Lung (tissue), 12 donors: ENCODE results near the gene VTA1. TPM values are rescaled to one million over a fixed set of nuclear protein-coding genes. Genes with fewer than 3 reads are reported as not detected.

Experiments
- ATAC-seq: fragments of 200-7000 bp; cut with Tn5 transposase; one replicate; pipeline ENCODE4 v1.9.1; 2020; ENCODE audit warnings: moderate number of reproducible peaks; ENCODE audit not compliant: insufficient read depth, low FRiP score
- DNase-seq, 3 donors: peaks; one replicate each; pipeline ENCODE4 v3.0.0-alpha.2; 2013 to 2017
- H3K27ac ChIP-seq, 2 donors: one replicate each; pipeline ENCODE4 v1.5.1; 2013; ENCODE audit warnings: mild to moderate bottlenecking in 2 of 2, moderate library complexity in 2 of 2, control low read depth in 1 of 2, inconsistent platforms in 1 of 2, low read depth in 1 of 2, low read length in 1 of 2
- H3K27me3 ChIP-seq, 3 donors: one replicate each; pipeline ENCODE4 v1.5.1; 2013; ENCODE audit warnings: low read length in 2 of 3; ENCODE audit not compliant: control insufficient read depth in 3 of 3, insufficient read depth in 3 of 3
- H3K36me3 ChIP-seq, 4 donors: one replicate each; pipeline ENCODE4 v1.5.1; 2013; ENCODE audit warnings: low read length in 4 of 4, mild to moderate bottlenecking in 1 of 4, moderate library complexity in 1 of 4; ENCODE audit not compliant: control insufficient read depth in 4 of 4, insufficient read depth in 4 of 4
- H3K4me1 ChIP-seq, 5 donors: one replicate each; pipeline ENCODE4 v1.5.1; 2013; ENCODE audit warnings: low read length in 5 of 5, mild to moderate bottlenecking in 2 of 5, moderate library complexity in 1 of 5; ENCODE audit not compliant: control insufficient read depth in 5 of 5, insufficient read depth in 5 of 5
- H3K4me3 ChIP-seq: one replicate; pipeline ENCODE4 v1.5.1; 2013; ENCODE audit warnings: mild to moderate bottlenecking, control low read depth, moderate library complexity
- H3K9ac ChIP-seq, 2 donors: one replicate each; pipeline ENCODE4 v1.5.1; 2013; ENCODE audit warnings: low read length in 2 of 2, control low read depth in 1 of 2; ENCODE audit not compliant: insufficient read depth in 1 of 2
- H3K9me3 ChIP-seq, 4 donors: one replicate each; pipeline ENCODE4 v1.5.1; 2013; ENCODE audit warnings: low read length in 3 of 4, mild to moderate bottlenecking in 1 of 4, moderate library complexity in 1 of 4; ENCODE audit not compliant: control insufficient read depth in 4 of 4, insufficient read depth in 3 of 4
- WGBS, 2 donors: extraction: QIAGEN DNeasy Blood & Tissue Kit; methylation state at CpG; one replicate each; pipeline ENCODE4 v1.1.7; 2013; 5-methylcytosine and 5-hydroxymethylcytosine counted together
- polyA plus RNA-seq, 2 donors: library from polyadenylated mRNA; stranded (reverse); fragments of 200-250 nt; gene quantifications; one replicate each; pipeline ENCODE4 v1.2.1, GENCODE V29; 2013
- total RNA-seq, 2 donors: library from RNA; depleted of rRNA in 1 of 2; stranded (reverse); fragments of >200 nt in 1 of 2; gene quantifications; one replicate each; pipeline ENCODE4 v1.2.1, GENCODE V29; 2014 to 2021
- TF ChIP-seq, protein P1 (sequence below): IDR thresholded peaks from 2 replicates; pipeline ENCODE4 v1.5.1; 2012; ENCODE audit warnings: mild to moderate bottlenecking; ENCODE audit errors: control extremely low read depth, extremely low read depth
- donor health status: control.
- donor health status: control.
- donor health status: Bipolar disorder and iron deficiency.
- donor health status: healthy.
- donor health status: DM: yes; HTN: yes; CAD: no.

Gene VTA1
- total and polyA plus RNA-seq, 4 donors, result 15.2 to 61.9 (median 29.3) TPM

DNA sequence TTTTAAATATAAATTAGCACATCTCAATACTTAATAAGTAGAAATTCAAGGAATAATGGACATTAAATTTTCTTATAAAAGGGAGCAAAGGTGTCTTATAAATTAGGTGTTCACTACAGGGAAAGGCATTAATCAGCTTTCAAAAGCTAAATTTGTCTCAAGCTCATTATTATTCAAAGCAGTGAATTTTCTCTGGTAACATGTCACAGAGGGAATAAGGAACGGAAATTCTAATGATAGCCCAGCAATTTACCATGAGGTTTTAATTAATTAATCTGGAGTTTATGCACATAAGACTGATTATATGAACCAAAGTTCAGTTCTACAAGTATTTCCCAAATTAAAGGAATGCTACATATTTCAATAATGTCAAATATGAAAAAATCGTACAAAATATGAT is 29.7 kb upstream of the VTA1 start:
- TF ChIP-seq, protein P1, sequence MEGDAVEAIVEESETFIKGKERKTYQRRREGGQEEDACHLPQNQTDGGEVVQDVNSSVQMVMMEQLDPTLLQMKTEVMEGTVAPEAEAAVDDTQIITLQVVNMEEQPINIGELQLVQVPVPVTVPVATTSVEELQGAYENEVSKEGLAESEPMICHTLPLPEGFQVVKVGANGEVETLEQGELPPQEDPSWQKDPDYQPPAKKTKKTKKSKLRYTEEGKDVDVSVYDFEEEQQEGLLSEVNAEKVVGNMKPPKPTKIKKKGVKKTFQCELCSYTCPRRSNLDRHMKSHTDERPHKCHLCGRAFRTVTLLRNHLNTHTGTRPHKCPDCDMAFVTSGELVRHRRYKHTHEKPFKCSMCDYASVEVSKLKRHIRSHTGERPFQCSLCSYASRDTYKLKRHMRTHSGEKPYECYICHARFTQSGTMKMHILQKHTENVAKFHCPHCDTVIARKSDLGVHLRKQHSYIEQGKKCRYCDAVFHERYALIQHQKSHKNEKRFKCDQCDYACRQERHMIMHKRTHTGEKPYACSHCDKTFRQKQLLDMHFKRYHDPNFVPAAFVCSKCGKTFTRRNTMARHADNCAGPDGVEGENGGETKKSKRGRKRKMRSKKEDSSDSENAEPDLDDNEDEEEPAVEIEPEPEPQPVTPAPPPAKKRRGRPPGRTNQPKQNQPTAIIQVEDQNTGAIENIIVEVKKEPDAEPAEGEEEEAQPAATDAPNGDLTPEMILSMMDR, result no peak
- H3K9me3 ChIP-seq, result no peaks in the 10 kb centered on the region
- H3K4me1 ChIP-seq, result no peaks in the 10 kb centered on the region
- 86% methylated on average over 2 of the region's 2 CpGs for WGBS, 2 donors
- no peak overlapping the region for H3K27ac ChIP-seq
- no peak overlapping the region for H3K4me3 ChIP-seq
- no peaks in the 10 kb centered on the region for H3K36me3 ChIP-seq
- H3K27me3 ChIP-seq, result no peaks in the 10 kb centered on the region
- no peak for DNase-seq
- no peak for ATAC-seq
- no peak overlapping the region for H3K9ac ChIP-seq

DNA sequence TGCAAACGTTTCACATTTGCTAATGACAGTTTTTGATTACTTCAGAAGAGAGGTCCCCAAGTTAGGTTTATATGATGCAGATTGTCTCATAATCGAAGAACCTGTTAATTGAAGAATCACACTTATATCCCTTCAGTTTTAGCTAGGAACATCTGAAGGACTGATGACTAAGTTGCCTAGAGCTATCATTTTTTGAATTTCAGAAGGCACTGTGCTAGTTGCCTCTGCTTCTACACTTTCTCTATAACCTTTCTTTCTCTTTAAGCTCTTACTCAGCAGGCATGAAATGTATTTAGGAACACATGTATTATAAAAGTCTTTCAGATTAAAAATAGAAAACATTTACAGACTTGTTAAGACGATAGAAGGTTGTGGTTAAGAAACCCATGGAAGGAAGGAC is 28.7 kb upstream of the VTA1 start:
- TF ChIP-seq, protein P1, result no peak
- H3K36me3 ChIP-seq, result no peaks in the 10 kb centered on the region
- DNase-seq (no peak), ATAC-seq (no peak)
- H3K27ac ChIP-seq, result no peak overlapping the region
- H3K4me3 ChIP-seq, result no peak overlapping the region
- H3K4me1 ChIP-seq, result no peaks in the 10 kb centered on the region
- no peaks in the 10 kb centered on the region for H3K27me3 ChIP-seq
- H3K9ac ChIP-seq, result no peak overlapping the region
- WGBS, 2 donors, result 66 to 85% methylated on average over 3 of the region's 3 CpGs
- H3K9me3 ChIP-seq, result no peaks in the 10 kb centered on the region

DNA sequence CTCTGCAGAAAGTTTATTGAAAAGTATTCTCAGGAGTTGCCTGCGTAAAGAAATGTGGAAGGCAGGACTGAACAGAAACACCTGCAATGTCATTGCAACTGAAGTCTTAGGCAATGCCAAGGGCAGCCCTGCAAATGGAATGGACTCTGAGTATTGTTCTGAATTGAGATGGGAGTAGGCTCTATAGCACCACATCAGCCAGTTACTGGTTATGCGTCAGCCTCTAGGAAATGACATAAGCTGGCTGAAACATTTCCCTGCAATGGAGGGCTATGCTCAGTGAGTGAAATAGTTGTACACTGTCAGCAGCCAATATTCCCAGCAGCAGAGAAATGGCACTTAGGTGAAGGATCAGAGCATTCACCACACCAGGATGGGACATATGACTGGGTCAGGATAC is 28.1 kb upstream of the VTA1 start:
- WGBS, 2 donors, result 80 to 88% methylated on average over 2 of the region's 2 CpGs

DNA sequence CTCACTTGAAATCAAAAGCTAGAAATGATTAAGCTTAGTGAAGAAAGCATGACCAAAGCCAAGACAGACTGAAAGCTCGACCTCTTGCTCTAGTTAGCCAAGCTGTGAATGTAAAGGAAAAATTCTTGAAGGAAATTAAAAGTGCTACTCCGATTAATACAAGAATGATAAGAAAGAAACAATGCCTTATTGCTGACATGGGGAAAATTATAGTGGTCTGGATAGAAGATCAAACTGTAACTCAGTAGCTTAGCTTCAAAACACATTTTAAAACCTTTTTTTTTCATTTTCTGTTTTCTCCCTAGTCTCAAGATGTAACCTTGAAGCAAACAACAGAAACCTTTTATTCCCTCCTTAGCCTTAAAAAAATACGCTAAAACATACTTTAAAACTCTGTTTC is 25.7 kb upstream of the VTA1 start:
- WGBS, 2 donors, result 73 to 82% methylated on average over 3 of the region's 3 CpGs
- Histone ChIP-seq H3K9me3 (no peaks in the 10 kb centered on the region), H3K36me3 (no peaks in the 10 kb centered on the region), H3K27ac (no peak overlapping the region), H3K4me1 (no peaks in the 10 kb centered on the region), H3K9ac (no peak overlapping the region), H3K4me3 (no peak overlapping the region), H3K27me3 (no peaks in the 10 kb centered on the region)
- TF ChIP-seq, protein P1, result no peak
- ATAC-seq (no peak), DNase-seq (no peak)

More for the DNA sequence above, 28.1 kb upstream of the VTA1 start:
- no peaks in the 10 kb centered on the region for H3K27me3 ChIP-seq
- no peak overlapping the region for H3K4me3 ChIP-seq
- DNase-seq (peak in 1 of 3 donors; percentile 1), ATAC-seq (no peak)
- no peaks in the 10 kb centered on the region for H3K4me1 ChIP-seq
- TF ChIP-seq, protein P1, result no peak
- H3K36me3 ChIP-seq, result no peaks in the 10 kb centered on the region
- H3K9me3 ChIP-seq, result no peaks in the 10 kb centered on the region
- H3K9ac ChIP-seq, result no peak overlapping the region
- no peak overlapping the region for H3K27ac ChIP-seq
